Activated T-cell treated with anti-CD3 and anti-CD28 coated beads, Interleukin-2, amount 50 U/mL, for 72 hours (primary cell): ENCODE results near the gene DTWD1. TPM values are rescaled to one million over a fixed set of nuclear protein-coding genes. Genes with fewer than 3 reads are reported as not detected.
"Not testable (repeated sequence)": the region's sequence is repeated elsewhere in the genome, so short reads cannot be mapped to it uniquely, and the experiment has no call there.

ENCODE experiments used
- ATAC-seq, 2 donors: fragments of 150-1000 bp; cut with Tn5 transposase; replicated peaks in 1 of 2; 2 replicates each; pipeline ENCODE4 v1.10.0; 2021; ENCODE audit warnings: moderate library complexity in 2 of 2, mild to moderate bottlenecking in 1 of 2
- DNase-seq, 2 donors: peaks; one replicate each; pipeline ENCODE4 v3.0.0; 2021 to 2022; ENCODE audit warnings: mixed read lengths in 1 of 2
- H3K27ac Mint-ChIP-seq: one replicate; pipeline ENCODE4 v1.8.0; 2022; ENCODE audit warnings: mild to moderate bottlenecking, moderate library complexity, mixed read lengths
- H3K27me3 Mint-ChIP-seq: one replicate; pipeline ENCODE4 v1.8.0; 2022; ENCODE audit warnings: low read depth, mixed read lengths
- H3K36me3 Mint-ChIP-seq, 2 donors: one replicate each; pipeline ENCODE4 v1.8.0; 2022; ENCODE audit warnings: mixed read lengths in 2 of 2, mild to moderate bottlenecking in 1 of 2; ENCODE audit not compliant: insufficient read depth in 2 of 2
- H3K4me1 Mint-ChIP-seq: one replicate; pipeline ENCODE4 v1.8.0; 2022; ENCODE audit warnings: low read depth, mixed read lengths
- H3K4me3 Mint-ChIP-seq, 2 donors: one replicate each; pipeline ENCODE4 v1.8.0; 2022; ENCODE audit warnings: mild to moderate bottlenecking in 2 of 2, mixed read lengths in 2 of 2, moderate library complexity in 2 of 2
- H3K9me3 Mint-ChIP-seq, 2 donors: one replicate each; pipeline ENCODE4 v1.8.0; 2022; ENCODE audit warnings: mixed read lengths in 2 of 2
- total RNA-seq, 2 donors: library from RNA; stranded (reverse); gene quantifications; one replicate each; pipeline ENCODE4 v1.2.3, GENCODE V29; 2022

The DTWD1 gene
- total RNA-seq, 2 donors from 2014 or later, result 17.2 to 20.0 TPM

DNA sequence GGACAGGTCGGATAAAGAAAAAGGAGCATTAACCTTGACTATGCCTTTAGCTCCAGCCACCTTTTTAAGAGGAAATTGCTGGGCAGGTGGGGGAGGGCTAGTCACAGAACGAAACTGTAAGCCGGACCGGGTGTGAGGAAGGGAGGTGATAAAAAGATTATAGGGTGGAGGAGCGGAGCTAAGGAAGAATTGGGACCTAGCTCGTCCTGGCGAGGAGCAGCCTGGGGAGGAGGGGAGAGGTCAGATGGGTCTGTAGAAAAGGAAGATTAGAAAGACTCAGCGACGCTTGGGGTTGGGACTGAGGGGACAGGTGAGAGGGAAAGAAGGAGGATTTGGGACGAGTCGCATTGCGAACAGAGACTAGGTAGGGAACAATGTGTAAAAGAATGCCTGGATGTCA lies 82.1 kb downstream of the DTWD1 start:
- not testable (repeated sequence) for H3K27me3 Mint-ChIP-seq, ATAC-seq, DNase-seq, H3K27ac Mint-ChIP-seq, H3K9me3 Mint-ChIP-seq, H3K4me1 Mint-ChIP-seq, H3K36me3 Mint-ChIP-seq, H3K4me3 Mint-ChIP-seq

Other genes with a start within 250 kb of the DTWD1 start
- not detected for gene FGF7, start 197.8 kb upstream of the DTWD1 start, total RNA-seq
- 1 to 10 TPM; 4.1 to 5.7 TPM for gene FAM227B, start 230 bp upstream of the DTWD1 start, total RNA-seq